Testis (tissue), 2 donors: Measurements from ENCODE around the gene SLC22A23.
"Not testable (repeated sequence)": the region's sequence is repeated elsewhere in the genome, so short reads cannot be mapped to it uniquely, and the experiment has no call there.

ENCODE experiments used
- POLR2A ChIP-seq: fragments of 450-650 bp; IDR thresholded peaks from one replicate; pipeline ENCODE4 v1.6.1; 2017; ENCODE audit warnings: antibody characterized with exemption, mild to moderate bottlenecking, moderate library complexity
- TF ChIP-seq, protein P1 (sequence below), 3 experiments: fragments of 450-650 bp in 2 of 3; fragments of 200-600 bp in 1 of 3; sonication (generic) in 1 of 3; IDR thresholded peaks; one replicate each; pipeline ENCODE4 v1.5.1; 2016 to 2019; ENCODE audit warnings: antibody characterized with exemption in 3 of 3, mild to moderate bottlenecking in 2 of 3, moderate library complexity in 1 of 3

DNA sequence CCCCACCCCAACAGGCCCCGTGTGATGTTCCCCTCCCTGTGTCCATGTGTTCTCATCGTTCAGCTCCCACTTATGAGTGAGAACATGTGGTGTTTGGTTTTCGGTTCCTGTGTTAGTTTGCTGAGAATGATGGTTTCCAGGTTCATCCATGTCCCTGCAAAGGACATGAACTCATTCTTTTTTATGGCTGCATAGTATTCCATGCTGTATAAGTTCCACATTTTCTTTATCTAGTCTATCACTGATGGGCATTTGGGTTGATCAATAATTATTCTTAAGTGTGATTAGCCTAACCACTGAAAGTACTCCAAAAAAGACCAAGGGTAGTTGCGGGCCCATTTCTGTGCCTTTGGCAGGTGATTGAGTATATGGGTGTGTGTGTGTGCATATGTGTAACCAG is 215.1 kb downstream of the SLC22A23 start:
- TF ChIP-seq, protein P1, sequence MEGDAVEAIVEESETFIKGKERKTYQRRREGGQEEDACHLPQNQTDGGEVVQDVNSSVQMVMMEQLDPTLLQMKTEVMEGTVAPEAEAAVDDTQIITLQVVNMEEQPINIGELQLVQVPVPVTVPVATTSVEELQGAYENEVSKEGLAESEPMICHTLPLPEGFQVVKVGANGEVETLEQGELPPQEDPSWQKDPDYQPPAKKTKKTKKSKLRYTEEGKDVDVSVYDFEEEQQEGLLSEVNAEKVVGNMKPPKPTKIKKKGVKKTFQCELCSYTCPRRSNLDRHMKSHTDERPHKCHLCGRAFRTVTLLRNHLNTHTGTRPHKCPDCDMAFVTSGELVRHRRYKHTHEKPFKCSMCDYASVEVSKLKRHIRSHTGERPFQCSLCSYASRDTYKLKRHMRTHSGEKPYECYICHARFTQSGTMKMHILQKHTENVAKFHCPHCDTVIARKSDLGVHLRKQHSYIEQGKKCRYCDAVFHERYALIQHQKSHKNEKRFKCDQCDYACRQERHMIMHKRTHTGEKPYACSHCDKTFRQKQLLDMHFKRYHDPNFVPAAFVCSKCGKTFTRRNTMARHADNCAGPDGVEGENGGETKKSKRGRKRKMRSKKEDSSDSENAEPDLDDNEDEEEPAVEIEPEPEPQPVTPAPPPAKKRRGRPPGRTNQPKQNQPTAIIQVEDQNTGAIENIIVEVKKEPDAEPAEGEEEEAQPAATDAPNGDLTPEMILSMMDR (IDR thresholded peaks at IDR 0.05), result not testable (repeated sequence)
- TF ChIP-seq POLR2A, result not testable (repeated sequence)
